Memory B cell (primary cell): ENCODE data around the gene CYP19A1.
A peak's percentile ranks its signal among the peaks of the same experiment; 100 is the strongest.
"Not testable (repeated sequence)": the region's sequence is repeated elsewhere in the genome, so short reads cannot be mapped to it uniquely, and the experiment has no call there.

Source experiments
- ATAC-seq: fragments of 150-1000 bp; cut with Tn5 transposase; 2 replicates; pipeline ENCODE4 v1.10.0; 2021; ENCODE audit warnings: low read depth, mild to moderate bottlenecking, moderate library complexity
- DNase-seq, 2 donors: peaks; one replicate each; pipeline ENCODE4 v3.0.0; 2022; ENCODE audit warnings: low spot score in 2 of 2
- H3K27ac Mint-ChIP-seq: one replicate; pipeline ENCODE4 v1.8.0; 2022; ENCODE audit warnings: mild to moderate bottlenecking, moderate library complexity, mixed read lengths
- H3K27me3 Mint-ChIP-seq: one replicate; pipeline ENCODE4 v1.8.0; 2022; ENCODE audit warnings: mixed read lengths
- H3K36me3 Mint-ChIP-seq: one replicate; pipeline ENCODE4 v1.8.0; 2022; ENCODE audit warnings: mild to moderate bottlenecking, mixed read lengths
- H3K4me1 Mint-ChIP-seq: one replicate; pipeline ENCODE4 v1.8.0; 2022; ENCODE audit warnings: mixed read lengths
- H3K4me3 Mint-ChIP-seq: one replicate; pipeline ENCODE4 v1.8.0; 2022; ENCODE audit warnings: mild to moderate bottlenecking, moderate library complexity, mixed read lengths
- H3K9me3 Mint-ChIP-seq: one replicate; pipeline ENCODE4 v1.8.0; 2022; ENCODE audit warnings: mixed read lengths

The CYP19A1 gene

GRCh38 chr15:51200792-51201191 lies 137.6 kb downstream of the CYP19A1 start:
- H3K4me3 Mint-ChIP-seq: no peak overlapping the region
- no peaks in the 10 kb centered on the region for H3K9me3 Mint-ChIP-seq
- ATAC-seq: no peak
- peaks cover 14% of the 10 kb centered on the region for H3K27me3 Mint-ChIP-seq
- no peak for DNase-seq
- H3K27ac Mint-ChIP-seq: no peak overlapping the region
- no peaks in the 10 kb centered on the region for H3K36me3 Mint-ChIP-seq
- no peaks in the 10 kb centered on the region for H3K4me1 Mint-ChIP-seq

DNA sequence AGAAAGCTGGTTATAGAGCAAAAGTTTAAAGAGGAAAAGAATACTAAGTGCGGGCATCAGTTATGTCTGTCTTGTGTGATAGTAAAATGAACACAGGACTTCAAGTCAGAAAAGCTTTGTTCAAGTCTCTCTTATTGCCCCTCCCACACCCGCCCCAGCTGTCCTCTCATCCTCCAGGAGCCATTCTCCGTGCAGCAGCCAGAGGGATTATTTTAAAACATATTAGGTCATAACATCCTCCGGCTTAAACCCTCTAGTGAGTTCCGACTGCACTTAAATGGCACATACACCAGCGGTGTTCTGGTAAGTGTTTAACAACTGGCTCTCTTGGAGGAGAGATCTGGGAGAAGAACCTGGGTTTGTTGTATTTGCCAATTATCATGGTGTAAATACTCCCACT lies 138.9 kb downstream of the CYP19A1 start:
- Mint-ChIP-seq H3K36me3 (no peaks in the 10 kb centered on the region), H3K4me1 (no peaks in the 10 kb centered on the region), H3K27me3 (peaks cover 14% of the 10 kb centered on the region), H3K27ac (no peak overlapping the region), H3K9me3 (no peaks in the 10 kb centered on the region), H3K4me3 (no peak overlapping the region)
- ATAC-seq (no peak), DNase-seq (no peak)

DNA sequence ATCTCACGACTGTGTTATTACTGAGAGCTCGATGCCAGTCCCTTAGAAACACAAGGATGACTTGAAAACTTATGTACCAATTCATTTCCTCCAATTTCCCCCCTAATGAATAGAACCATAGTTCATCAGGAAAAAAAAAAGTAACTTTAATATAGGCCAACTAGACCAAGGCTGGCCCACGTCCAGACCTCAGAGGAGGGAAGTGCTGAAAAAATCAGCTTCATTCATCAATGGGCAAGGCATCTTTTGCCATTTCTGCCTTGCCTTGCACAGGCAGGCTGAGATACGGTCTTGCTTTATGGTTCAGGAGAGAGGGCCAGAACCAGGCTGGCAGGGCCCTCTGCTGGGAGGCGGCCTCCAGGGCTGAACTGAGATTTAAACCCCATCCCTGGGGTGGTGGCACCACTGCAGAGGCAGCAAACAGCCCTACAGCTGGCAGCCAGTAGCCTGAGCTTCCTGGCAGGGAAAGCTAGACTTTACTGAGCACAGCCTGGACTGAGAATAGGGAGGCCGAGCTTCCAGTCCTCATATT lies 139.6 kb downstream of the CYP19A1 start:
- H3K27me3 Mint-ChIP-seq: peaks cover 16% of the 10 kb centered on the region
- H3K27ac Mint-ChIP-seq: no peak overlapping the region
- H3K4me3 Mint-ChIP-seq: no peak overlapping the region
- DNase-seq (no peak), ATAC-seq (no peak)
- no peaks in the 10 kb centered on the region for H3K9me3 Mint-ChIP-seq
- H3K36me3 Mint-ChIP-seq: no peaks in the 10 kb centered on the region
- no peaks in the 10 kb centered on the region for H3K4me1 Mint-ChIP-seq

DNA sequence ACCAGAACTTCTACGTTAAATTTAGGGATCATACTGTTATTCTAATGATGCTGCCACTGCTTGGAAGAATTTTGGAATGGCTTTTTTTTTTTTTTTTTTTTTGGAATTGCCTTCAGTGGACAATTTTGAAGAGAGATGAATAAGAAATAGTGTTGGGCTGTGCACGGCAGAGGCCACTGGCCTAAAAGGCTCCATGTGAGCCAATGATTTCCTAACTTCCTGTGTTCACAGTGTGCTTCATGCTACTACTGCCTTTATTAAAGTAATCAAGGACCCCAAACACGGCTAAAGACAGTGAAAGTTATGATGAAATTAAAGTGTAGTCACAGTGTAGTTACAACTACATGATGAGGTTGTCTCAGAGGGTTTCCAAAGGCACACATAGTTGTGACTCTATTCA lies 142.9 kb downstream of the CYP19A1 start:
- H3K4me3 Mint-ChIP-seq: no peak overlapping the region
- no peaks in the 10 kb centered on the region for H3K4me1 Mint-ChIP-seq
- H3K27me3 Mint-ChIP-seq: peaks cover 24% of the 10 kb centered on the region
- no peak overlapping the region for H3K27ac Mint-ChIP-seq
- H3K36me3 Mint-ChIP-seq: no peaks in the 10 kb centered on the region
- DNase-seq: no peak
- no peaks in the 10 kb centered on the region for H3K9me3 Mint-ChIP-seq
- ATAC-seq: no peak

DNA sequence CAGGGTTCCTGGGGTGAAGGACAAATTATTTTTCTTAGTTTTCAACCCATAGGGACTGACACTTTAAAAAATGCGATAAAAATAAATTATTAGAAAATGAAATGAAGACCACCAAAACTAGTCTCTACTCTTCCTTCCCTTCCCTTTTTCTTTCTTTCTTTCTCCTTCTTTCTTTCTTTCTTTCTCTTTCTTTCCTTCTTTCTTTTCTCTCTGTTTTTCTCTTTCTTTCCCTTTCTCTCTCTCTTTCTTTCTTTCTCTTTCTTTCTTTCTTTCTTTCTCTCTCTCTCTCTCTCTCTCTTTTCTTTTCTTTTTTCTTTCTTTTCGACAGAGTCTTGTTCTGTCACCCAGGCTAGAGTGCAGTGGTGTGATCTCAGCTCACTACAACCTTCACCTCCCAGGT lies 144.4 kb downstream of the CYP19A1 start:
- no peaks in the 10 kb centered on the region for H3K9me3 Mint-ChIP-seq
- H3K27me3 Mint-ChIP-seq: peaks cover 22% of the 10 kb centered on the region
- no peaks in the 10 kb centered on the region for H3K36me3 Mint-ChIP-seq
- H3K27ac Mint-ChIP-seq: no peak overlapping the region
- no peak overlapping the region for H3K4me3 Mint-ChIP-seq
- DNase-seq (no peak), ATAC-seq (no peak)
- H3K4me1 Mint-ChIP-seq: no peaks in the 10 kb centered on the region

DNA sequence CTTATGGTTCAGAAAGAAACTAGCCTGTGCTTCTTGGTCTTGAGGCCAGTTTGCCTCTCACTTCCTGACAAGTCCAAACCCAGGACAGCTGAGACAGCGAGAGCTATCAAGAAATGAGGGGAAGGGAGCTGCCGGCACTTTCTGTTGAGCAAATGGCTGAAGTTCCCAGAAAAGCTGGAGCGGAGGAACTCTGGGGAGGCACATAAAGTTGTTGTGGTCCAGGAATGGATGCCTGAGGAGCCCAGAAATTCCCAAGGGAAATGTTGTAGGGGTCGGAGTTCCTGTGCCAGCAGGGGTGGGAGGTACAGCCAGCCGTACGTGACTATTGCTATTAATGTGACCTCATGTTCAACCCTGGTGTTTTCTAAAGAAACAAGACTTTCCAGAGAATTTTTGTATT lies 144.9 kb downstream of the CYP19A1 start:
- no peaks in the 10 kb centered on the region for H3K9me3 Mint-ChIP-seq
- H3K4me1 Mint-ChIP-seq: no peaks in the 10 kb centered on the region
- H3K4me3 Mint-ChIP-seq: no peak overlapping the region
- H3K27ac Mint-ChIP-seq: no peak overlapping the region
- no peak for ATAC-seq
- peaks cover 22% of the 10 kb centered on the region for H3K27me3 Mint-ChIP-seq
- H3K36me3 Mint-ChIP-seq: no peaks in the 10 kb centered on the region
- no peak for DNase-seq

DNA sequence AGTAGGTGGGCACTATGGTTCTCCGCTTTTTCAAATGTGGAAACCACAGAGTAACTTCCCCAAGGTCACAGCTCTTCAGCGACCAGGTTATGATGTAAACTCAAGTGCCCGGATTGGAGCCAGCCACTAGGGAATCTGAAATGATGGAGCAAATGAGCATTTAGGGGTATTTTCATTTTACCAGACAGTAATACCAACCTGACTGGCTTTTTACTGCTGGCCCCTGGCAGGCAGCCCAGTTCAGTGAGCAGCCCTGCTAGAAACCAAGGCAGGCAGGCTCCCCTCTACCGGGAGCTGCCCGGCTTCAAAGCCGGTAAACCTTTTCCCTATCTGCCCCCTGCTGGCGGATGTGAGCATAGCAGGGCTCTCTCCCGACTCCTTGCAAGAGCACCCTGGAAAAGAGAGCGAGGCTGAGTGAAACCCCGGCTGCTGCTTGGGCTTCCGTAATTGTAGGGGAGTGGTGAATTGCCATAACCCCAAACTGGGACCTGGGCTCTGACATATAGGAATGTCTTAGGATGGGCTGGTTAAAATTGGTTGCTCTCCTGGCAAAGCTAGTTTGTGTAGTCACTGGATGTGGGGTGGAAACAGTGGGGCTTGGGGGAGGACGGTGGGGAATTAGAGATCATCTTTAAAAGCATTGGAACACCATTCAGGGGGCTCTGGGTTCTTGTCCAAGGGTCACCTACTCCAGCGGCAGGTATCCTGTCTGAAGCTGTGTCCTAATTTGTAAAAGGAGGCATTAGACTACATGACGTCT lies 145.7 kb downstream of the CYP19A1 start:
- Mint-ChIP-seq H3K4me1 (no peaks in the 10 kb centered on the region), H3K9me3 (no peaks in the 10 kb centered on the region), H3K27me3 (peaks cover 25% of the 10 kb centered on the region), H3K27ac (no peak overlapping the region), H3K36me3 (no peaks in the 10 kb centered on the region), H3K4me3 (no peak overlapping the region)
- peak; percentile 48 for ATAC-seq
- DNase-seq: peak; percentile 62 to 72

DNA sequence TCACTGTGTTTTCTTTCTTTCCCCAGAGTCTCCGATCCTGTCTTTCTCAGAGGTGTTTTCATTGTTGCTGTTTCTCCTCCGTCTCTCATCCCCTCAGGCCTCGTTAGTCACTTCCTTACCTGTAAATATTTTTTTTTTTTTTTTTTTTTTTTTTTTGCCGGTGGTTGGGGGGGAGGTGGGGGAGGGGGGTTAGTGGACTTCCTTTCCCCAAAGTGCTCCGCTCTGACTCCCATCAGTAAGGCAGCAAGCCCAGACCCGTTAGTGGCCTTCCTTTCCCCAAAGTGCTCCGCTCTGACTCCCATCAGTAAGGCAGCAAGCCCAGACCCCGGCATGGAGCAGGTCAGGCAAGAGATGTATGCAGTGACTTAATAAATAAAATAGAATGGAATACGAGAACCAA lies 146.6 kb downstream of the CYP19A1 start:
- H3K9me3 Mint-ChIP-seq: no peaks in the 10 kb centered on the region
- no peak overlapping the region for H3K27ac Mint-ChIP-seq
- ATAC-seq: no peak
- H3K4me3 Mint-ChIP-seq: no peak overlapping the region
- no peaks in the 10 kb centered on the region for H3K4me1 Mint-ChIP-seq
- DNase-seq: no peak
- peaks cover 21% of the 10 kb centered on the region for H3K27me3 Mint-ChIP-seq
- no peaks in the 10 kb centered on the region for H3K36me3 Mint-ChIP-seq

DNA sequence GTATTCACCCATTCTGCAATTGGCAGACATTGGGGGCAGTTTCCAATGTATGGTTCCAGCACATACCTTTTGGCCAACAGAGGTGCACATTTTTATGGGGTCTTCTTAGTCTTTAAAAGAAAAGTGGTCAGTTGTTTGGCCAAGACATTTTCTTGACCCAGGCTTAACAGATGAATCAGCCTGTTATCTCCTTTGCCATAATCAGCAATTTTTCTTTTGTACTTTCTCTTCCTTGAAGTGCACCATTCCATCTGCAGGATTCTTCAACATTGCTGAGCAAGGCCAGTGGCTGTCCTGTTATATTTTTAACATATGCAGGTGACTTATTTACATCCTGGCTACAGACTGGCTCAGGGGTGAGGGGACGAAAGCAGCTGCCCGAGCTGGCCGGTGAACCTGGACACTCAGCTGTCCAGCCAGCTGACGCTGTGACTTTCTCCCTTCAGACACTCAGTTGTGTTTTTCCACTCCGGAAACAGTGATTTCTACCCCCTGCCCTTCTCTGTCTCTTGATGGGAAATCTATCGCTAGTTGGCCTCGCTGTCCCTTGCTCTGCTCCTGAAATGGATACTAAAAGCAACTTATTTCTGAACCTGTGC lies 147.2 kb downstream of the CYP19A1 start:
- Mint-ChIP-seq H3K27me3 (peaks cover 19% of the 10 kb centered on the region), H3K9me3 (no peaks in the 10 kb centered on the region), H3K4me3 (no peak overlapping the region), H3K36me3 (no peaks in the 10 kb centered on the region), H3K4me1 (no peaks in the 10 kb centered on the region), H3K27ac (no peak overlapping the region)
- ATAC-seq (no peak), DNase-seq (no peak)

- DNase-seq (no peak), ATAC-seq (no peak)
- Mint-ChIP-seq H3K4me1 (no peaks in the 10 kb centered on the region), H3K27me3 (peaks cover 22% of the 10 kb centered on the region), H3K9me3 (no peaks in the 10 kb centered on the region), H3K36me3 (no peaks in the 10 kb centered on the region), H3K27ac (no peak overlapping the region), H3K4me3 (no peak overlapping the region)
Observed at GRCh38 chr15:51190424-51191068, 147.8 kb downstream of the CYP19A1 start.

GRCh38 chr15:51189669-51190385 lies 148.6 kb downstream of the CYP19A1 start:
- Mint-ChIP-seq H3K27ac (no peak overlapping the region), H3K36me3 (no peaks in the 10 kb centered on the region), H3K27me3 (peaks cover 22% of the 10 kb centered on the region), H3K4me1 (no peaks in the 10 kb centered on the region), H3K4me3 (no peak overlapping the region), H3K9me3 (no peaks in the 10 kb centered on the region)
- no peak for ATAC-seq
- no peak for DNase-seq

- peaks cover 20% of the 10 kb centered on the region for H3K27me3 Mint-ChIP-seq
- not testable (repeated sequence) for H3K4me1 Mint-ChIP-seq, DNase-seq, H3K9me3 Mint-ChIP-seq, H3K4me3 Mint-ChIP-seq, H3K27ac Mint-ChIP-seq, ATAC-seq, H3K36me3 Mint-ChIP-seq
Observed at GRCh38 chr15:51188791-51189190, 149.6 kb downstream of the CYP19A1 start.

DNA sequence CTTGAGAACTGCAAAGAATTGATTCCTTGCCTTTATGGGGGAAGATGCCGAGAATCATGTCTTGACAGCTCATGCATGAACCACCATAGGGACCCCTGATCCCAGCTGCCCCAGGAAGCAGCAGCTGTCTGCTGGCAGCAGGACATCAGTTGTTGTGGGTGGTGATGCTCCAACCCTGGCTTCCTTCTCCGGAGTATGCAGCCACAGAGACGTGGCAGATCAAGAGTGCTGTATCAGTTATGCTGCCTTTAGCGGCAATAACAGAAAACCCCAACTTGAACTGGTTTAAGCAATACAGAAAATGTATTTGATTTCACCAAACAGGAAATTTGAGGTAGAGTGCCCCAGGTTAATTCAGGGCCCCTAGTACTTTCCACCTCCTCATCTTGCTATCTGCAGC lies 151.5 kb downstream of the CYP19A1 start:
- no peak for ATAC-seq
- Mint-ChIP-seq H3K27ac (no peak overlapping the region), H3K27me3 (peaks cover 15% of the 10 kb centered on the region), H3K4me3 (no peak overlapping the region), H3K36me3 (no peaks in the 10 kb centered on the region), H3K4me1 (no peaks in the 10 kb centered on the region), H3K9me3 (no peaks in the 10 kb centered on the region)
- DNase-seq: no peak

DNA sequence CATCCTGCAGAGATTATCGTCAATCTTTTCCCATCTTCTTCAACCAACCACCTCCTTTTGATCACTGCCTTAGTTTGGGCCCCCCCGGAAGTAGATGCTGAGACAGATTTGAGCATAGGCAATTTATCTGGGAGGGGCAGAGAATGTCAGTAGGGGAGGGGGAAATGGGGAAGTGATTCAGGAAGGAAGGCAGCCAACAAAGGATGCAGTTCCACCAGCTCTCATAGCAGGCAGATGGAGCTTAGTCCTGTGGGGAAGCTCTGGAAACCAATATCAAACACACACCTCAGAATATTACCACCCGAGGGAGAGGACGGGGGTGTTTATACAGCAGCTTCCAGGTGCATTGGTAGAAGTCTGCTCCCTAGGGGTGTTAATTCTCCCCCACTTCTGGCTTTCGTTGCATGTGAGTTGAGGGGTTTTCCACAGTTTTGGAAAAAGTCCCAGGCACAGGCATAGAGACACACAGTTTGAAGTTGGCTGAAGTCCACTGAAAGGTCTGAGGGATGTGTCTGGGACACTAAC lies 152.2 kb downstream of the CYP19A1 start:
- H3K27me3 Mint-ChIP-seq: peaks cover 12% of the 10 kb centered on the region
- no peak overlapping the region for H3K4me3 Mint-ChIP-seq
- no peaks in the 10 kb centered on the region for H3K36me3 Mint-ChIP-seq

More for the DNA sequence above, 152.2 kb downstream of the CYP19A1 start:
- Mint-ChIP-seq H3K9me3 (no peaks in the 10 kb centered on the region), H3K27ac (no peak overlapping the region), H3K4me1 (no peaks in the 10 kb centered on the region)
- DNase-seq (no peak), ATAC-seq (no peak)
